Measurements from ENCODE around the gene FAM221B.

Gene FAM221B

DNA sequence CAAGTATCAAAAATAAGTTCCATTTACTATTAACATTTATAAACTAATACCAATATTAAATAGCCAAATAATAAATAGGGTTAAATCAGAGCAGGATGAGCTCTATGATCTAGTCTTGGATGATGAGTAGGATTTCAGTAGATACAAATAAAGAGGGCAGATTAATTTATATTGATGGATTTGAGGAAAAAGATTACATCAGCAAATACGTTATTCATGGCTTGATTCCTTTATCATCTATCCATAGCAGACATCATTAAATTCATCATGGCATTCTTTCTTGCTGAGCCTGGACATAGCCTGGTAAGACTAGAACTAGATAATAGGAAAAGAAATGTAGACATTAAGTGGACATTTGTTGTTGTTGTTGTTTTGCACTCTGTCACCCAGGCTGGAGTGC, 61.1 kb downstream of the FAM221B start:
- no peak for TF ChIP-seq CTCF (IDR thresholded peaks at IDR 0.05; ENCODE audit: unreplicated experiment in 3 of 3)
- no peak overlapping the region for H3K4me3 Mint-ChIP-seq
- H3K9me3 Mint-ChIP-seq = no peaks in the 10 kb centered on the region
- H3K36me3 Mint-ChIP-seq (ENCODE audit: low read depth) = no peaks in the 10 kb centered on the region
- no peak overlapping the region for H3K27ac Mint-ChIP-seq
- no peaks in the 10 kb centered on the region for H3K27me3 Mint-ChIP-seq (ENCODE audit: low read depth)
- H3K4me1 Mint-ChIP-seq = no peaks in the 10 kb centered on the region

GRCh38 chr9:35766997-35767396, 61.5 kb downstream of the FAM221B start:
- Mint-ChIP-seq H3K27me3 (ENCODE audit: low read depth) (no peaks in the 10 kb centered on the region), H3K36me3 (ENCODE audit: low read depth) (no peaks in the 10 kb centered on the region), H3K9me3 (no peaks in the 10 kb centered on the region), H3K27ac (no peak overlapping the region), H3K4me3 (no peak overlapping the region), H3K4me1 (no peaks in the 10 kb centered on the region)
- TF ChIP-seq CTCF (IDR thresholded peaks at IDR 0.05; ENCODE audit: unreplicated experiment in 3 of 3) = no peak
